Measurements from ENCODE around the gene PRH1. TPM values are rescaled to one million over a fixed set of nuclear protein-coding genes. Genes with fewer than 3 reads are reported as not detected.

PRH1 gene
- total and polyA plus RNA-seq, 2 of the 8 experiments (the other 6 are each of a cell fraction or from before 2014, with no cell fraction given), result 4.5 to 6.5 TPM

DNA sequence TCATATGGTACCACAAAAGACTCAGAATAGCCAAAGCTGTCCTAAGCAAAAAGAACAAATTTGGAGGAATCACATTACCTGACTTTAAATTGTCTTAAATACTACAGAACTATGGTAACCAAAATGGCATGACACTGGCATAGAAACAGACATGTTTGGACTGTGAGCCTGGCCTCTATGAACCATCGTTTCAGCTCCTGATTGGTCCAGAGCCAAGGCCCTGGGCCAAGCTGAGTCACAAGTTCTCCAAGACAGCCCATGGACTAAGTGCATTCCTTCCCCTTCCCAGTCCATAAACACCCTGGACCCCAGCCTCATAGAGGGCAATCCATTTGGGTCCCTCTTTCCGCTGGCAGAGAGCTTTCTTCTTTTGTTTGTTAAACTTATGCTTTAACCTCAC, 22.7 kb downstream of the PRH1 start:
- Histone ChIP-seq H3K18ac (ENCODE audit: extremely low read depth, low read length) (no peak overlapping the region), H2AK5ac (ENCODE audit: low read depth, low read length) (no peak overlapping the region), H2BK5ac (ENCODE audit: low read depth, low read length) (no peak overlapping the region), H3K14ac (ENCODE audit: insufficient read length) (no peak overlapping the region), H3K79me2 (ENCODE audit: control insufficient read depth in 1 of 2, insufficient read depth in 2 of 2, low read length in 2 of 2) (no peaks in the 10 kb centered on the region), H2BK20ac (ENCODE audit: low read length) (no peak overlapping the region), H3K9me3 (ENCODE audit: insufficient read depth in 2 of 2, low read depth in 1 of 2, low read length in 1 of 2) (peaks cover 5 to 12% of the 10 kb centered on the region in 2 experiments; a peak in 2 of 4 replicates), H2BK120ac (replicated peaks; ENCODE audit: low read depth, low read length) (no peak overlapping the region), H3K4me3 (ENCODE audit: extremely low read depth in 1 of 4, insufficient read depth in 2 of 4, low read depth in 3 of 4, low read length in 4 of 4) (no peak overlapping the region), H4K20me1 (replicated peaks in 1 of 2; ENCODE audit: control insufficient read depth in 1 of 2, insufficient read depth in 2 of 2, low read length in 2 of 2) (no peaks in the 10 kb centered on the region), H4K91ac (replicated peaks; ENCODE audit: insufficient read length, low read length) (no peak overlapping the region), H3K36me3 (ENCODE audit: control insufficient read depth in 2 of 4, insufficient read depth in 4 of 4, low read length in 3 of 4) (peaks cover 0 to 7% (median 0%) of the 10 kb centered on the region in 4 experiments; a peak in 1 of 8 replicates), H3K79me1 (ENCODE audit: low read depth, low read length) (no peaks in the 10 kb centered on the region), H3K27ac (ENCODE audit: low read depth, low read length) (no peak overlapping the region), H3K27me3 (replicated peaks in 1 of 4; ENCODE audit: control insufficient read depth in 3 of 4, extremely low read depth in 1 of 4, insufficient read depth in 3 of 4, low read length in 3 of 4) (no peaks in the 10 kb centered on the region), H3K9ac (replicated peaks in 1 of 4; ENCODE audit: extremely low read depth in 1 of 4, low read depth in 3 of 4, low read length in 3 of 4) (no peak overlapping the region), H2BK15ac (ENCODE audit: low read length) (no peak overlapping the region), H3K4me1 (replicated peaks in 1 of 4; ENCODE audit: control insufficient read depth in 3 of 4, insufficient read depth in 4 of 4, low read length in 3 of 4) (no peaks in the 10 kb centered on the region), H3K4me2 (ENCODE audit: insufficient read depth in 1 of 2, low read depth in 2 of 2, low read length in 2 of 2) (no peak overlapping the region), H2AFZ (ENCODE audit: low read length) (no peak overlapping the region), H3K4ac (replicated peaks; ENCODE audit: insufficient read length, low read depth, low read length) (no peak overlapping the region), H3K23me2 (ENCODE audit: low read depth, low read length) (no peaks in the 10 kb centered on the region), H4K5ac (ENCODE audit: insufficient read length, low read depth, low read length) (no peak overlapping the region), H3K56ac (replicated peaks; ENCODE audit: insufficient read length, low read depth, low read length) (no peak overlapping the region), H3K23ac (ENCODE audit: insufficient read length) (no peak overlapping the region), H4K8ac (ENCODE audit: extremely low read depth, insufficient read depth, low read length) (no peak overlapping the region), H2BK12ac (ENCODE audit: low read depth, low read length) (no peak overlapping the region)
- FAIRE-seq (no peak), DNase-seq (ENCODE audit: low read depth in 1 of 2, low spot score in 2 of 2) (no peak)
- WGBS, 2 experiments (ENCODE audit: extremely low coverage in 1 of 2, insufficient coverage in 1 of 2, insufficient read length in 1 of 2, insufficient replicate concordance in 2 of 2, low coverage in 1 of 2, low lambda C conversion rate in 2 of 2, missing lambda C conversion rate in 1 of 2), result 89% methylated on average over 2 of the region's 2 CpGs; no CpG with 5 or more reads in 1 of the 2 experiments
- POLR2A ChIA-PET (ENCODE audit: partially characterized antibody), result interaction anchor here (0.6 kb wide), 1 partner anchor 10 kb away, joined by 3 read pairs; no protein-coding TSS in a partner anchor
- CTCF ChIA-PET (ENCODE audit: partially characterized antibody), result no interaction called here
- TF ChIP-seq JUN (IDR thresholded peaks at IDR 0.05; ENCODE audit: low read depth, low read length), result no peak
- TF ChIP-seq, protein P1, sequence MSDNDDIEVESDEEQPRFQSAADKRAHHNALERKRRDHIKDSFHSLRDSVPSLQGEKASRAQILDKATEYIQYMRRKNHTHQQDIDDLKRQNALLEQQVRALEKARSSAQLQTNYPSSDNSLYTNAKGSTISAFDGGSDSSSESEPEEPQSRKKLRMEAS (IDR thresholded peaks at IDR 0.05), result no peak
- TF ChIP-seq KDM5A (IDR thresholded peaks at IDR 0.05; ENCODE audit: low read length), result no peak
- TF ChIP-seq NANOG (IDR thresholded peaks at IDR 0.05; ENCODE audit: insufficient read depth, low read depth, low read length, poor library complexity, severe bottlenecking), result no peak
- TF ChIP-seq BRCA1 (IDR thresholded peaks at IDR 0.05; ENCODE audit: low read depth, low read length), result no peak
- no peak for TF ChIP-seq SP2 (IDR thresholded peaks at IDR 0.05; ENCODE audit: low read length)
- TF ChIP-seq RAD21 (IDR thresholded peaks at IDR 0.05 in 1 of 2, conservative IDR thresholded peaks at IDR 0.05 in 1 of 2; ENCODE audit: low read depth in 2 of 2, low read length in 2 of 2), result no peak
- TF ChIP-seq SUZ12 (IDR thresholded peaks at IDR 0.05; ENCODE audit: low read length), result no peak
- TF ChIP-seq SIX5 (IDR thresholded peaks at IDR 0.05; ENCODE audit: low read depth, low read length), result no peak
- TF ChIP-seq JUND (IDR thresholded peaks at IDR 0.05; ENCODE audit: low read length), result no peak
- TF ChIP-seq SAP30 (IDR thresholded peaks at IDR 0.05; ENCODE audit: insufficient read depth, insufficient replicate concordance, low read length), result no peak
- no peak for TF ChIP-seq NRF1 (IDR thresholded peaks at IDR 0.05; ENCODE audit: low read depth, low read length)
- TF ChIP-seq, protein P2, sequence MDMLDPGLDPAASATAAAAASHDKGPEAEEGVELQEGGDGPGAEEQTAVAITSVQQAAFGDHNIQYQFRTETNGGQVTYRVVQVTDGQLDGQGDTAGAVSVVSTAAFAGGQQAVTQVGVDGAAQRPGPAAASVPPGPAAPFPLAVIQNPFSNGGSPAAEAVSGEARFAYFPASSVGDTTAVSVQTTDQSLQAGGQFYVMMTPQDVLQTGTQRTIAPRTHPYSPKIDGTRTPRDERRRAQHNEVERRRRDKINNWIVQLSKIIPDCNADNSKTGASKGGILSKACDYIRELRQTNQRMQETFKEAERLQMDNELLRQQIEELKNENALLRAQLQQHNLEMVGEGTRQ (IDR thresholded peaks at IDR 0.05; ENCODE audit: low read length), result no peak

Measured in H1 (cell line).